ENCODE data around the gene IRGQ.

GRCh38 chr19:43541920-43542650 is 53.8 kb downstream of the IRGQ start:
- TF ChIP-seq, protein P1, sequence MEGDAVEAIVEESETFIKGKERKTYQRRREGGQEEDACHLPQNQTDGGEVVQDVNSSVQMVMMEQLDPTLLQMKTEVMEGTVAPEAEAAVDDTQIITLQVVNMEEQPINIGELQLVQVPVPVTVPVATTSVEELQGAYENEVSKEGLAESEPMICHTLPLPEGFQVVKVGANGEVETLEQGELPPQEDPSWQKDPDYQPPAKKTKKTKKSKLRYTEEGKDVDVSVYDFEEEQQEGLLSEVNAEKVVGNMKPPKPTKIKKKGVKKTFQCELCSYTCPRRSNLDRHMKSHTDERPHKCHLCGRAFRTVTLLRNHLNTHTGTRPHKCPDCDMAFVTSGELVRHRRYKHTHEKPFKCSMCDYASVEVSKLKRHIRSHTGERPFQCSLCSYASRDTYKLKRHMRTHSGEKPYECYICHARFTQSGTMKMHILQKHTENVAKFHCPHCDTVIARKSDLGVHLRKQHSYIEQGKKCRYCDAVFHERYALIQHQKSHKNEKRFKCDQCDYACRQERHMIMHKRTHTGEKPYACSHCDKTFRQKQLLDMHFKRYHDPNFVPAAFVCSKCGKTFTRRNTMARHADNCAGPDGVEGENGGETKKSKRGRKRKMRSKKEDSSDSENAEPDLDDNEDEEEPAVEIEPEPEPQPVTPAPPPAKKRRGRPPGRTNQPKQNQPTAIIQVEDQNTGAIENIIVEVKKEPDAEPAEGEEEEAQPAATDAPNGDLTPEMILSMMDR (IDR thresholded peaks at IDR 0.05; ENCODE audit: borderline replicate concordance, extremely low read depth, low read length, poor library complexity, severe bottlenecking): no peak
- TF ChIP-seq EZH2 (IDR thresholded peaks at IDR 0.05; ENCODE audit: borderline replicate concordance, low read depth, low read length, severe bottlenecking): no peak
